H1 (cell line): ENCODE measurements around the gene ARAP2. TPM values are rescaled to one million over a fixed set of nuclear protein-coding genes. Genes with fewer than 3 reads are reported as not detected.

Experiments used
- CTCF ChIA-PET: fragments of 300-600 bp; sonication (Branson Sonifier 250); formaldehyde crosslinking; loops from one replicate; lab custom pipeline; 2021; ENCODE audit not compliant: partially characterized antibody; lab: Charles Lee
- POLR2A ChIA-PET: fragments of 300-600 bp; sonication (Branson Sonifier 250); formaldehyde crosslinking; loops from one replicate; lab custom pipeline; 2021; ENCODE audit warnings: inconsistent platforms; ENCODE audit not compliant: partially characterized antibody; lab: Charles Lee
- DNase-seq, 2 experiments: peaks; one replicate each; pipeline versions ENCODE4 v3.0.0 to v3.0.0-alpha.2; 2010 to 2022; ENCODE audit warnings: low spot score in 2 of 2, low read depth in 1 of 2, mixed read lengths in 1 of 2
- FAIRE-seq: peaks from 2 replicates; lab custom pipeline; 2011; peaks lifted over from hg19 to GRCh38; lab: Jason Lieb, UNC
- H2AFZ ChIP-seq: 2 replicates; pipeline ENCODE4 v1.8.1; 2012; ENCODE audit warnings: low read length, inconsistent platforms
- H2AK5ac ChIP-seq: 2 replicates; pipeline ENCODE4 v1.6.1; 2013; ENCODE audit warnings: low read depth, low read length
- H2BK120ac ChIP-seq: replicated peaks from 2 replicates; pipeline ENCODE3; 2013; ENCODE audit warnings: low read depth, low read length, inconsistent platforms
- H2BK12ac ChIP-seq: 2 replicates; pipeline ENCODE4 v1.6.1; 2013; ENCODE audit warnings: low read depth, low read length
- H2BK15ac ChIP-seq: 2 replicates; pipeline ENCODE4 v1.6.1; 2013; ENCODE audit warnings: low read length
- H2BK20ac ChIP-seq: 2 replicates; pipeline ENCODE4 v1.6.1; 2013; ENCODE audit warnings: low read length
- H2BK5ac ChIP-seq: 2 replicates; pipeline ENCODE4 v1.6.1; 2013; ENCODE audit warnings: low read depth, low read length
- H3K14ac ChIP-seq: 2 replicates; pipeline ENCODE4 v1.6.1; 2013; ENCODE audit warnings: inconsistent platforms; ENCODE audit not compliant: insufficient read length
- H3K18ac ChIP-seq: 2 replicates; pipeline ENCODE4 v1.6.1; 2013; ENCODE audit warnings: low read length; ENCODE audit errors: extremely low read depth
- H3K23ac ChIP-seq: 2 replicates; pipeline ENCODE4 v1.6.1; 2013; ENCODE audit warnings: inconsistent platforms; ENCODE audit not compliant: insufficient read length
- H3K23me2 ChIP-seq: 2 replicates; pipeline ENCODE4 v1.6.1; 2013; ENCODE audit warnings: low read depth, low read length
- H3K27ac ChIP-seq: 2 replicates; pipeline ENCODE4 v1.6.1; 2011; ENCODE audit warnings: low read depth, low read length, inconsistent platforms
- H3K27me3 ChIP-seq, 4 experiments: replicated peaks in 1 of 4; 1 replicate in 1 of 4; 2 replicates in 3 of 4; pipeline versions ENCODE4 v1.6.1 to v1.8.1; 2011 to 2013; ENCODE audit warnings: low read length in 3 of 4, mild to moderate bottlenecking in 3 of 4, inconsistent platforms in 2 of 4, mixed read lengths in 2 of 4, moderate library complexity in 1 of 4; ENCODE audit not compliant: control insufficient read depth in 3 of 4, insufficient read depth in 3 of 4; ENCODE audit errors: extremely low read depth in 1 of 4
- H3K36me3 ChIP-seq, 4 experiments: 2 replicates each; pipeline versions ENCODE4 v1.6.1 to v1.8.1; 2011 to 2013; ENCODE audit warnings: mild to moderate bottlenecking in 4 of 4, low read length in 3 of 4, moderate library complexity in 2 of 4, control low read depth in 1 of 4, inconsistent platforms in 1 of 4; ENCODE audit not compliant: insufficient read depth in 4 of 4, control insufficient read depth in 2 of 4
- H3K4ac ChIP-seq: replicated peaks from 2 replicates; pipeline ENCODE3; 2013; ENCODE audit warnings: low read length, low read depth, mixed read lengths, inconsistent platforms; ENCODE audit not compliant: insufficient read length
- H3K4me1 ChIP-seq, 4 experiments: replicated peaks in 1 of 4; 1 replicate in 1 of 4; 2 replicates in 3 of 4; pipeline versions ENCODE4 v1.6.1 to v1.8.1; 2011 to 2013; ENCODE audit warnings: low read length in 3 of 4, inconsistent platforms in 2 of 4, mixed read lengths in 1 of 4; ENCODE audit not compliant: insufficient read depth in 4 of 4, control insufficient read depth in 3 of 4
- H3K4me2 ChIP-seq, 2 experiments: 2 replicates each; pipeline versions ENCODE4 v1.6.1 to v1.8.1; 2011 to 2013; ENCODE audit warnings: low read depth in 2 of 2, low read length in 2 of 2, control low read depth in 1 of 2, inconsistent platforms in 1 of 2, mild to moderate bottlenecking in 1 of 2; ENCODE audit not compliant: insufficient read depth in 1 of 2
- H3K4me3 ChIP-seq, 4 experiments: fragments of 200-600, 300-600 bp in 1 of 4; sonication (generic), shearing (Covaris generic), sonication (Bioruptor Twin) in 1 of 4; 2 replicates each; pipeline versions ENCODE4 v1.5.1 to v1.8.1; 2011 to 2016; ENCODE audit warnings: low read length in 4 of 4, low read depth in 3 of 4, control low read depth in 2 of 4, inconsistent platforms in 2 of 4, mild to moderate bottlenecking in 2 of 4, mixed read lengths in 1 of 4, moderate library complexity in 1 of 4; ENCODE audit not compliant: insufficient read depth in 2 of 4; ENCODE audit errors: extremely low read depth in 1 of 4
- H3K56ac ChIP-seq: replicated peaks from 2 replicates; pipeline ENCODE3; 2013; ENCODE audit warnings: low read depth, mild to moderate bottlenecking, mixed read lengths, low read length, inconsistent platforms; ENCODE audit not compliant: insufficient read length
- H3K79me1 ChIP-seq: 2 replicates; pipeline ENCODE4 v1.6.1; 2013; ENCODE audit warnings: low read depth, low read length, control low read depth
- H3K79me2 ChIP-seq, 2 experiments: 2 replicates each; pipeline versions ENCODE4 v1.6.1 to v1.8.1; 2012 to 2013; ENCODE audit warnings: low read length in 2 of 2, mild to moderate bottlenecking in 2 of 2, inconsistent platforms in 1 of 2; ENCODE audit not compliant: insufficient read depth in 2 of 2, control insufficient read depth in 1 of 2
- H3K9ac ChIP-seq, 4 experiments: replicated peaks in 1 of 4; 1 replicate in 1 of 4; 2 replicates in 3 of 4; pipeline versions ENCODE4 v1.6.1 to v1.8.1; 2011 to 2013; ENCODE audit warnings: low read depth in 3 of 4, low read length in 3 of 4, control low read depth in 2 of 4, mild to moderate bottlenecking in 2 of 4, moderate library complexity in 2 of 4, inconsistent platforms in 1 of 4; ENCODE audit errors: extremely low read depth in 1 of 4
- H3K9me3 ChIP-seq, 2 experiments: 2 replicates each; pipeline versions ENCODE4 v1.6.1 to v1.8.1; 2012 to 2013; ENCODE audit warnings: mild to moderate bottlenecking in 2 of 2, moderate library complexity in 2 of 2, control low read depth in 1 of 2, inconsistent platforms in 1 of 2, low read depth in 1 of 2, low read length in 1 of 2, mixed read lengths in 1 of 2; ENCODE audit not compliant: insufficient read depth in 2 of 2
- H4K20me1 ChIP-seq, 2 experiments: replicated peaks in 1 of 2; 2 replicates each; pipeline versions ENCODE3 to v1.8.1; 2011 to 2013; ENCODE audit warnings: inconsistent platforms in 2 of 2, low read length in 2 of 2, mild to moderate bottlenecking in 1 of 2; ENCODE audit not compliant: insufficient read depth in 2 of 2, control insufficient read depth in 1 of 2
- H4K5ac ChIP-seq: 2 replicates; pipeline ENCODE4 v1.6.1; 2013; ENCODE audit warnings: low read length, low read depth, mixed read lengths, inconsistent platforms; ENCODE audit not compliant: insufficient read length
- H4K8ac ChIP-seq: 2 replicates; pipeline ENCODE4 v1.8.0; 2013; ENCODE audit warnings: mild to moderate bottlenecking, moderate library complexity, low read length, inconsistent platforms; ENCODE audit not compliant: insufficient read depth; ENCODE audit errors: extremely low read depth
- H4K91ac ChIP-seq: replicated peaks from 2 replicates; pipeline ENCODE3; 2013; ENCODE audit warnings: low read length, mixed read lengths, inconsistent platforms; ENCODE audit not compliant: insufficient read length
- BCL11A ChIP-seq, 2 experiments: IDR thresholded peaks; one replicate each; pipeline ENCODE4 v1.6.1; 2011; ENCODE audit warnings: low read depth in 2 of 2, low read length in 2 of 2, mild to moderate bottlenecking in 2 of 2
- CBX5 ChIP-seq: fragments of 300-800, 300-1000 bp; sonication (generic); IDR thresholded peaks from 2 replicates; pipeline ENCODE4 v1.7.1; 2016; ENCODE audit warnings: antibody characterized with exemption, low read length, low read depth
- GTF2F1 ChIP-seq: IDR thresholded peaks from 2 replicates; pipeline ENCODE4 v1.6.1; 2012; ENCODE audit warnings: low read depth, low read length, improper control_type of control experiment, borderline replicate concordance
- TBP ChIP-seq: IDR thresholded peaks from 2 replicates; pipeline ENCODE4 v1.6.1; 2011; ENCODE audit warnings: low read depth, low read length, improper control_type of control experiment
- WGBS, 2 experiments: shearing (Covaris generic) in 1 of 2; methylation state at CpG; one replicate each; pipeline versions ENCODE4 v1.1.6 to v1.1.7; 2013 to 2015; ENCODE audit warnings: low lambda C conversion rate in 2 of 2, mixed read lengths in 2 of 2, inconsistent platforms in 1 of 2, low coverage in 1 of 2, missing lambda C conversion rate in 1 of 2; ENCODE audit not compliant: insufficient replicate concordance in 2 of 2, insufficient coverage in 1 of 2, insufficient read length in 1 of 2; ENCODE audit errors: extremely low coverage in 1 of 2, missing lambda C conversion rate in 1 of 2; 5-methylcytosine and 5-hydroxymethylcytosine counted together
- polyA plus RNA-seq, 7 experiments: library from polyadenylated mRNA; depleted of rRNA in 3 of 7; stranded (reverse) in 5 of 7; unstranded in 2 of 7; fragments of >200 nt in 5 of 7; fragments of 200-250 nt in 2 of 7; gene quantifications; 1 replicate in 5 of 7; 2 replicates in 1 of 7; 4 replicates in 1 of 7; pipeline versions ENCODE4 v1.2.1 to v1.2.3, GENCODE V29; 2011 to 2013; ENCODE audit warnings: missing spikeins in 2 of 7, mixed read lengths in 2 of 7
- total RNA-seq: library from RNA; stranded (reverse); fragmentation: NEBNext Ultra II Directional; extraction: Animal tissue kit (Norgen Biotek cat#: 25700); gene quantifications from 2 replicates; pipeline ENCODE4 v1.2.1, GENCODE V29; 2021

The ARAP2 gene
- total and polyA plus RNA-seq, 2 of the 8 experiments (the other 6 are each of a cell fraction or from before 2014, with no cell fraction given) = 0.15 to 2.3 TPM

GRCh38 chr4:36133086-36133485, 111.2 kb downstream of the ARAP2 start:
- no peak overlapping the region for H3K9ac ChIP-seq
- H3K79me1 ChIP-seq = no peaks in the 10 kb centered on the region
- DNase-seq (no peak), FAIRE-seq (no peak)
- 100% methylated on average over 2 of the region's 2 CpGs; no CpG with 5 or more reads in 1 of the 2 experiments for WGBS, 2 experiments
- H2BK15ac ChIP-seq = no peak overlapping the region
- no peak for TF ChIP-seq GTF2F1
- no peak for TF ChIP-seq TBP
- no peak for TF ChIP-seq CBX5
- TF ChIP-seq BCL11A (IDR thresholded peaks at IDR 0.05; ENCODE audit: low read depth in 2 of 2, low read length in 2 of 2) = no peak
- no peak overlapping the region for H2AK5ac ChIP-seq
- ChIA-PET POLR2A (no interaction called here), CTCF (no interaction called here)
- no peak overlapping the region for H2BK12ac ChIP-seq
- no peak overlapping the region for H3K4ac ChIP-seq
- no peak overlapping the region for H2AFZ ChIP-seq
- no peak overlapping the region for H2BK5ac ChIP-seq
- no peak overlapping the region for H2BK120ac ChIP-seq
- no peaks in the 10 kb centered on the region for H3K36me3 ChIP-seq
- no peak overlapping the region for H3K23ac ChIP-seq
- H3K4me1 ChIP-seq = no peaks in the 10 kb centered on the region
- no peak overlapping the region for H2BK20ac ChIP-seq
- H3K79me2 ChIP-seq = no peaks in the 10 kb centered on the region
- no peaks in the 10 kb centered on the region for H3K27me3 ChIP-seq
- H3K27ac ChIP-seq = no peak overlapping the region
- H3K56ac ChIP-seq = no peak overlapping the region
- no peaks in the 10 kb centered on the region; the same call in 1 of the 2 replicates for H3K23me2 ChIP-seq
- no peaks in the 10 kb centered on the region for H4K20me1 ChIP-seq
- no peak overlapping the region for H3K4me3 ChIP-seq
- H4K5ac ChIP-seq = no peak overlapping the region
- no peak overlapping the region for H3K14ac ChIP-seq
- no peak overlapping the region for H3K4me2 ChIP-seq
- H3K18ac ChIP-seq = no peak overlapping the region
- H3K9me3 ChIP-seq = no peaks in the 10 kb centered on the region
- H4K8ac ChIP-seq = no peak overlapping the region; the same call in 1 of the 2 replicates
- no peak overlapping the region for H4K91ac ChIP-seq
